NCI-H510A (cell line): ENCODE measurements around the gene PPP1CC.

Experiments used
- DNase-seq: peaks from one replicate; lab custom pipeline; 2025; lab: John Stamatoyannopoulos, UW

The PPP1CC gene

GRCh38 chr12:110725267-110725666 lies 17.4 kb downstream of the PPP1CC start:
- DNase-seq = no peak

GRCh38 chr12:110722892-110723291 lies 19.8 kb downstream of the PPP1CC start:
- DNase-seq = peak; percentile 6

GRCh38 chr12:110721570-110721969 lies 21.1 kb downstream of the PPP1CC start:
- no peak for DNase-seq

GRCh38 chr12:110720516-110720915 lies 22.2 kb downstream of the PPP1CC start:
- DNase-seq = no peak

- DNase-seq = peak; percentile 37
These were observed 24.3 kb downstream of the PPP1CC start for GRCh38 chr12:110718222-110718908.

GRCh38 chr12:110717037-110717436 lies 25.7 kb downstream of the PPP1CC start:
- no peak for DNase-seq

- no peak for DNase-seq
These were observed 33.8 kb downstream of the PPP1CC start for GRCh38 chr12:110708917-110709316.

GRCh38 chr12:110705309-110705708 lies 37.4 kb downstream of the PPP1CC start:
- DNase-seq = no peak

GRCh38 chr12:110704750-110705149 lies 37.9 kb downstream of the PPP1CC start:
- peak; percentile 31 for DNase-seq

- no peak for DNase-seq
These were observed 38.5 kb downstream of the PPP1CC start for GRCh38 chr12:110704231-110704630.

GRCh38 chr12:110702081-110702480 lies 40.6 kb downstream of the PPP1CC start:
- DNase-seq = no peak

GRCh38 chr12:110699591-110700445 lies 42.9 kb downstream of the PPP1CC start:
- DNase-seq = no peak

- peak; percentile 57 for DNase-seq
These were observed 44.4 kb downstream of the PPP1CC start for GRCh38 chr12:110698171-110698902.

GRCh38 chr12:110697236-110697635 lies 45.5 kb downstream of the PPP1CC start:
- DNase-seq = no peak

- no peak for DNase-seq
These were observed 46.4 kb downstream of the PPP1CC start for GRCh38 chr12:110696283-110696682.

- no peak for DNase-seq
These were observed 48.3 kb downstream of the PPP1CC start for GRCh38 chr12:110694330-110694901.

- DNase-seq = no peak
These were observed 49.0 kb downstream of the PPP1CC start for GRCh38 chr12:110693731-110694130.

GRCh38 chr12:110690127-110690430 lies 52.6 kb downstream of the PPP1CC start:
- DNase-seq = no peak

GRCh38 chr12:110689281-110690126 lies 53.2 kb downstream of the PPP1CC start:
- no peak for DNase-seq

GRCh38 chr12:110688446-110689280 lies 54.0 kb downstream of the PPP1CC start, which contains the start of gene HVCN1:
TSS of gene HVCN1 (minus strand) at chr12:110689115. CDS start at chr12:110683245, 5,870 bp downstream.
- no peak for DNase-seq
